DOHH2 (cell line): ENCODE measurements around the gene GTSF1L.

ENCODE experiments used
- H3F3A ChIP-seq: fragments of 200-600 bp; sonication (generic), shearing (Covaris generic); 2 replicates; pipeline ENCODE4 v1.6.0; 2016; ENCODE audit warnings: antibody characterized with exemption, mild to moderate bottlenecking; ENCODE audit not compliant: control insufficient read depth, insufficient read depth
- H3K27ac ChIP-seq: fragments of 200-600 bp; sonication (generic); 2 replicates; pipeline ENCODE4 v1.5.1; 2014; ENCODE audit warnings: low read depth, mild to moderate bottlenecking, low read length, moderate library complexity
- H3K27me3 ChIP-seq: fragments of 200-600 bp; sonication (generic); 2 replicates; pipeline ENCODE4 v1.6.1; 2014; ENCODE audit warnings: mild to moderate bottlenecking, low read length, mixed read lengths; ENCODE audit not compliant: control insufficient read depth
- H3K36me3 ChIP-seq: fragments of 200-600 bp; sonication (generic); 2 replicates; pipeline ENCODE4 v1.6.1; 2014; ENCODE audit warnings: mild to moderate bottlenecking, low read length, moderate library complexity, mixed read lengths; ENCODE audit not compliant: control insufficient read depth
- H3K4me1 ChIP-seq: fragments of 200-600 bp; sonication (generic); 2 replicates; pipeline ENCODE4 v1.6.1; 2014; ENCODE audit warnings: mild to moderate bottlenecking, low read length, mixed read lengths; ENCODE audit not compliant: control insufficient read depth
- H3K4me2 ChIP-seq: fragments of 200-600 bp; sonication (generic); 2 replicates; pipeline ENCODE4 v1.6.0; 2014; ENCODE audit warnings: mild to moderate bottlenecking, low read length, moderate library complexity
- H3K4me3 ChIP-seq: fragments of 200-600 bp; sonication (generic); 2 replicates; pipeline ENCODE4 v1.5.1; 2014; ENCODE audit warnings: mild to moderate bottlenecking, low read length, mixed read lengths
- H3K79me2 ChIP-seq: fragments of 200-600 bp; sonication (generic); 2 replicates; pipeline ENCODE4 v1.6.1; 2014; ENCODE audit warnings: mild to moderate bottlenecking, low read length, mixed read lengths; ENCODE audit not compliant: control insufficient read depth
- H3K9me2 ChIP-seq: fragments of 200-600 bp; sonication (generic); replicated peaks from 2 replicates; pipeline ENCODE4 v1.6.1; 2014; ENCODE audit warnings: mild to moderate bottlenecking, low read length, mixed read lengths; ENCODE audit not compliant: control insufficient read depth
- H3K9me3 ChIP-seq: fragments of 200-600 bp; sonication (generic); 2 replicates; pipeline ENCODE4 v1.6.1; 2014; ENCODE audit warnings: antibody characterized with exemption, low read length, mixed read lengths; ENCODE audit not compliant: control insufficient read depth, insufficient read depth
- H4K20me1 ChIP-seq: fragments of 200-600 bp; sonication (generic); 2 replicates; pipeline ENCODE4 v1.6.0; 2014; ENCODE audit warnings: low read depth, mild to moderate bottlenecking, antibody characterized with exemption, low read length, moderate library complexity; ENCODE audit not compliant: control insufficient read depth, insufficient read depth
- EZH2phosphoT487 ChIP-seq: fragments of 200-600 bp; sonication (generic); IDR thresholded peaks from 2 replicates; pipeline ENCODE4 v1.6.1; 2017; ENCODE audit warnings: borderline replicate concordance, mild to moderate bottlenecking, antibody characterized with exemption, low read length, moderate library complexity, mixed read lengths
- TF ChIP-seq, protein P1 (sequence below): fragments of 200-600 bp; sonication (generic); IDR thresholded peaks from one replicate; pipeline ENCODE4 v1.5.1; 2014; ENCODE audit warnings: antibody characterized with exemption, mild to moderate bottlenecking, low read depth, low read length; ENCODE audit not compliant: poor library complexity, severe bottlenecking

Gene GTSF1L

DNA sequence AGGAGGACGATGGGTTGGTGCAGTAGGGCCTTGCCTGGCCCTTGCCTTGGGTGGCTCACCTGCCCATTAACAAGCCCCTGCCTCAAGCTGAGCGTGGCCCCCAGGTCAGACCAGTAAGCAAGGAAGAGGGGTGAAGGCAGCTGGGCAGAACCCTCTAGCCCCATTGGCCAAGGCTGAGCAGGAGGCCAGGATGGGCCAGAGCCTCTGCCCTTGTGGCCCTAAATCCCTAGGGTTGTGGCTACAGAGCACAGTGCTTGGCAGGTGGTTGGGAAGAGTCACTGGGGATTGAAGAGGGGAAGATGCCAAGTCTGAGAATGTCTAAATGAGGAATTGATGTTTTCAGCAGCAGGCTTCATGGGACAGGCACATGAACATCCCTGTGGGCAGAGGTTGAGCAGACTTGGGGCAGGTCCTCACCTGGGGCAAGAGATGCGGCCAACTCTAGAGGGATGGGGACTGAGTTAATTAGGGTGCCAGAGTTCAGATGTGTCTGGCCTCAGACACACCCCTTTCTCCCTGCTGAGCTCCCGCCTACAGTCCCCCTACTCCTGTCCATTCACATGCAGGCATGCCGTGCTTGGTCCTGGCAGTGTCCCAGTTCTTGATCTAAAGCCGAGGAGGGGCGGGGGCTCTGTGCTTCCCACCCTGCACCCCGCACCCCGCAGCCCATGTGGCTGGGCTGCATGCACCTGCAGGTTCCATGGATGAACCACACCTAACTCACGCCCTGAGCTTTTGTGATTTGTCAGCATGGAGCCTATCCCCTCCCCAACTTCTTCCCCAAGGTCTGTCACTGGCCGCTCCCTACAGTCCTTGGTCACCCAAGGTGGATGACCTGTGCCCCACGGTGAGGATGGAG, 9.8 kb downstream of the GTSF1L start:
- peaks cover 4% of the 10 kb centered on the region for H3F3A ChIP-seq
- peaks cover 21% of the 10 kb centered on the region for H3K4me1 ChIP-seq
- H3K9me3 ChIP-seq, result no peaks in the 10 kb centered on the region
- H3K27ac ChIP-seq, result no peak overlapping the region
- peaks cover 1% of the 10 kb centered on the region; the same call in 1 of the 2 replicates for H3K79me2 ChIP-seq
- no peaks in the 10 kb centered on the region for H3K27me3 ChIP-seq
- peaks cover 73% of the 10 kb centered on the region for H3K36me3 ChIP-seq
- no peaks in the 10 kb centered on the region; the same call in 1 of the 2 replicates for H4K20me1 ChIP-seq
- H3K4me3 ChIP-seq, result no peak overlapping the region
- H3K9me2 ChIP-seq, result no peaks in the 10 kb centered on the region
- no peak overlapping the region for H3K4me2 ChIP-seq
- TF ChIP-seq EZH2phosphoT487, result no peak
- TF ChIP-seq, protein P1, sequence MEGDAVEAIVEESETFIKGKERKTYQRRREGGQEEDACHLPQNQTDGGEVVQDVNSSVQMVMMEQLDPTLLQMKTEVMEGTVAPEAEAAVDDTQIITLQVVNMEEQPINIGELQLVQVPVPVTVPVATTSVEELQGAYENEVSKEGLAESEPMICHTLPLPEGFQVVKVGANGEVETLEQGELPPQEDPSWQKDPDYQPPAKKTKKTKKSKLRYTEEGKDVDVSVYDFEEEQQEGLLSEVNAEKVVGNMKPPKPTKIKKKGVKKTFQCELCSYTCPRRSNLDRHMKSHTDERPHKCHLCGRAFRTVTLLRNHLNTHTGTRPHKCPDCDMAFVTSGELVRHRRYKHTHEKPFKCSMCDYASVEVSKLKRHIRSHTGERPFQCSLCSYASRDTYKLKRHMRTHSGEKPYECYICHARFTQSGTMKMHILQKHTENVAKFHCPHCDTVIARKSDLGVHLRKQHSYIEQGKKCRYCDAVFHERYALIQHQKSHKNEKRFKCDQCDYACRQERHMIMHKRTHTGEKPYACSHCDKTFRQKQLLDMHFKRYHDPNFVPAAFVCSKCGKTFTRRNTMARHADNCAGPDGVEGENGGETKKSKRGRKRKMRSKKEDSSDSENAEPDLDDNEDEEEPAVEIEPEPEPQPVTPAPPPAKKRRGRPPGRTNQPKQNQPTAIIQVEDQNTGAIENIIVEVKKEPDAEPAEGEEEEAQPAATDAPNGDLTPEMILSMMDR, result no peak

DNA sequence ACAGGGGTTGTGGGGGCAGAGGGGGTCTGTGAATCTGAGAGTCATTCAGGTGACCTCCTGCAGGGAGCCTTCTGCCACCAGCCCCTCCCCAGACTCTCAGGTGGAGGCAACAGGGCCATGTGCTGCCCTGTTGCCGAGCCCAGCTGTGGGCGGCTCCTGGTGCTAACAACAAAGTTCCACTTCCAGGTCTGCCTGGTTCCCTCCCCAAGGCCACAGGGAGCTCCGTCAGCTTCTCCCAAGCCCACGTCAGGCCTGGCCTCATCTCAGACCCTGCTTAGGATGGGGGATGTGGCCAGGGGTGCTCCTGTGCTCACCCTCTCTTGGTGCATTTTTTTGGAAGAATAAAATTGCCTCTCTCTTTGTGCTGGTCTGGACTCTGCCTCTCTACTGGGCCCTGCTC, 10.7 kb downstream of the GTSF1L start:
- H3F3A ChIP-seq, result peaks cover 2% of the 10 kb centered on the region; the same call in 1 of the 2 replicates
- no peaks in the 10 kb centered on the region for H3K27me3 ChIP-seq
- no peaks in the 10 kb centered on the region for H3K9me2 ChIP-seq
- no peak overlapping the region for H3K27ac ChIP-seq
- peaks cover 10% of the 10 kb centered on the region for H3K79me2 ChIP-seq
- no peak overlapping the region for H3K4me3 ChIP-seq
- H3K4me2 ChIP-seq, result no peak overlapping the region
- H3K4me1 ChIP-seq, result peaks cover 18% of the 10 kb centered on the region
- no peak for TF ChIP-seq EZH2phosphoT487
- TF ChIP-seq, protein P1, result no peak
- H4K20me1 ChIP-seq, result no peaks in the 10 kb centered on the region; the same call in 1 of the 2 replicates
- H3K36me3 ChIP-seq, result peaks cover 81% of the 10 kb centered on the region
- no peaks in the 10 kb centered on the region for H3K9me3 ChIP-seq

DNA sequence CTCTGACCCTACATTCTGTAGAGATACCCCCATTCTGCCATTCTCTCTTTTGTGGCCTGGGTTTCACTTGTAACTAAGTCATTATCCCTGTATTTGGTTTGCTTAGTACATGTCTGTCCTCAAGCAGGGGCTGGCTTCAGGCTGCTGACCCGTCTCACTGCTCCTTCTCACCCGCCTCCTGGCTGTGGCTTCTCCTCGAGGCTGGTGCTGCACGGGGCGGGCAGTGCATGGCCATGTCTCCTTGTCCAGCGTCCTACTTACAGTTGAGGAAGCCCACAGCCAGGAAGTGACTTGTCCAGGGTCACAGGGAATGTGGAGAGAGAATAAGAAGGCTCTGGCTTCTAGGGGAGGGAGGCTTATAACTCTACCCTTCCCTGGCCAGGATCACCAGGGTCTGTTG, 11.3 kb downstream of the GTSF1L start:
- peaks cover 13% of the 10 kb centered on the region for H3K79me2 ChIP-seq
- H3K4me2 ChIP-seq, result no peak overlapping the region
- H3K36me3 ChIP-seq, result peaks cover 87% of the 10 kb centered on the region
- H3K4me3 ChIP-seq, result no peak overlapping the region
- no peaks in the 10 kb centered on the region for H3K9me2 ChIP-seq
- H4K20me1 ChIP-seq, result no peaks in the 10 kb centered on the region; the same call in 1 of the 2 replicates
- peaks cover 2% of the 10 kb centered on the region; the same call in 1 of the 2 replicates for H3F3A ChIP-seq
- H3K27ac ChIP-seq, result no peak overlapping the region
- H3K4me1 ChIP-seq, result peaks cover 18% of the 10 kb centered on the region
- H3K9me3 ChIP-seq, result no peaks in the 10 kb centered on the region
- no peak for TF ChIP-seq EZH2phosphoT487
- TF ChIP-seq, protein P1, result no peak
- H3K27me3 ChIP-seq, result no peaks in the 10 kb centered on the region
